HepG2 (cell line): ENCODE measurements around the gene KAT6B. TPM values are rescaled to one million over a fixed set of nuclear protein-coding genes. Genes with fewer than 3 reads are reported as not detected.

Experiments
- AKAP8 ChIP-seq: sonication (generic); formaldehyde crosslinking; IDR thresholded peaks from 2 replicates; pipeline ENCODE4 v1.5.1; 2020; ENCODE audit warnings: mild to moderate bottlenecking, missing genetic modification reagents
- CREM ChIP-seq, 2 experiments: sonication (generic) in 1 of 2; formaldehyde crosslinking in 1 of 2; IDR thresholded peaks; 2 replicates each; pipeline versions ENCODE4 v1.4.0 to v1.6.1; 2016 to 2020; ENCODE audit warnings: antibody characterized with exemption in 1 of 2, mild to moderate bottlenecking in 1 of 2, missing genetic modification reagents in 1 of 2
- ETV5 ChIP-seq: IDR thresholded peaks from 2 replicates; pipeline ENCODE4 v1.6.1; 2018; ENCODE audit warnings: missing biosample characterization, missing genetic modification reagents, inconsistent platforms, borderline replicate concordance
- GABPA ChIP-seq, 2 experiments: IDR thresholded peaks; 2 replicates each; pipeline ENCODE4 v1.6.1; 2011 to 2016; ENCODE audit warnings: low read depth in 2 of 2, low read length in 1 of 2, missing biosample characterization in 1 of 2, missing genetic modification characterization in 1 of 2
- GFI1 ChIP-seq: sonication (generic); formaldehyde crosslinking; IDR thresholded peaks from 2 replicates; pipeline ENCODE4 v1.5.0; 2020; ENCODE audit warnings: missing genetic modification reagents, mild to moderate bottlenecking, borderline replicate concordance
- HDAC1 ChIP-seq: sonication (generic); formaldehyde crosslinking; IDR thresholded peaks from 2 replicates; pipeline ENCODE4 v1.5.1; 2020; ENCODE audit warnings: mild to moderate bottlenecking, missing genetic modification reagents
- HNF4G ChIP-seq, 2 experiments: sonication (generic) in 1 of 2; formaldehyde crosslinking in 1 of 2; IDR thresholded peaks; 2 replicates each; pipeline versions ENCODE4 v1.4.0 to v1.6.1; 2011 to 2020; ENCODE audit warnings: borderline replicate concordance in 2 of 2, low read depth in 2 of 2, mild to moderate bottlenecking in 2 of 2, low read length in 1 of 2, missing genetic modification reagents in 1 of 2, moderate library complexity in 1 of 2
- KDM1A ChIP-seq: IDR thresholded peaks from 2 replicates; pipeline ENCODE4 v1.6.1; 2016; ENCODE audit warnings: missing compliant biosample characterization
- KLF16 ChIP-seq, 2 experiments: sonication (generic) in 1 of 2; formaldehyde crosslinking in 1 of 2; IDR thresholded peaks; 2 replicates each; pipeline versions ENCODE4 v1.6.1 to v1.8.0; 2016 to 2023; ENCODE audit warnings: missing genetic modification reagents in 2 of 2, missing compliant biosample characterization in 1 of 2
- NFIC ChIP-seq: IDR thresholded peaks from 2 replicates; pipeline ENCODE4 v1.6.1; 2012; ENCODE audit warnings: mild to moderate bottlenecking, low read length, inconsistent platforms
- SALL2 ChIP-seq: sonication (generic); formaldehyde crosslinking; IDR thresholded peaks from 2 replicates; pipeline ENCODE4 v1.8.1; 2023; ENCODE audit warnings: mild to moderate bottlenecking, missing genetic modification reagents, inconsistent platforms
- SKI ChIP-seq: fragments of 450-650 bp; IDR thresholded peaks from one replicate; pipeline ENCODE4 v1.6.1; 2018; ENCODE audit warnings: mild to moderate bottlenecking; ENCODE audit not compliant: partially characterized antibody
- TAF1 ChIP-seq: sonication (generic); formaldehyde crosslinking; IDR thresholded peaks from 2 replicates; pipeline ENCODE4 v1.4.0; 2020; ENCODE audit warnings: missing genetic modification reagents
- ZFP90 ChIP-seq: sonication (generic); formaldehyde crosslinking; IDR thresholded peaks from 2 replicates; pipeline ENCODE4 v1.8.0; 2022; ENCODE audit warnings: missing genetic modification reagents, mild to moderate bottlenecking, inconsistent platforms, borderline replicate concordance
- ZNF558 ChIP-seq: sonication (generic); formaldehyde crosslinking; IDR thresholded peaks from 2 replicates; pipeline ENCODE4 v1.9.0; 2022; ENCODE audit warnings: mild to moderate bottlenecking, missing genetic modification reagents, borderline replicate concordance
- ZNF841 ChIP-seq: sonication (generic); formaldehyde crosslinking; IDR thresholded peaks from 2 replicates; pipeline ENCODE4 v1.8.1; 2023; ENCODE audit warnings: missing genetic modification reagents, borderline replicate concordance
- polyA plus RNA-seq, 8 experiments: library from polyadenylated mRNA; depleted of rRNA in 3 of 8; stranded (reverse) in 7 of 8; unstranded in 1 of 8; fragments of >200 nt; fragmentation: Illumina TruSeq in 4 of 8; extraction: Trizol in 4 of 8; gene quantifications; 2 replicates each; pipeline versions ENCODE4 v1.2.1 to v1.2.3, GENCODE V29; 2011 to 2016; ENCODE audit warnings: low read depth in 4 of 8, missing spikeins in 1 of 8, mixed read lengths in 1 of 8; ENCODE audit not compliant: insufficient read depth in 1 of 8
- total RNA-seq, 5 experiments: library from RNA; depleted of rRNA; stranded (reverse); fragments of >200 nt; fragmentation: Illumina TruSeq; extraction: Trizol; gene quantifications; 2 replicates each; pipeline ENCODE4 v1.2.3, GENCODE V29; 2016; ENCODE audit warnings: low read depth in 1 of 5
- TF ChIP-seq, protein P1 (sequence below): sonication (generic); formaldehyde crosslinking; IDR thresholded peaks from 2 replicates; pipeline ENCODE4 v1.5.0; 2020; ENCODE audit warnings: mild to moderate bottlenecking, missing genetic modification reagents
- TF ChIP-seq, protein P2 (sequence below): sonication (generic); formaldehyde crosslinking; IDR thresholded peaks from 2 replicates; pipeline ENCODE4 v1.9.0; 2022; ENCODE audit warnings: low read depth, missing genetic modification reagents
- TF ChIP-seq, protein P3 (sequence below): sonication (generic); formaldehyde crosslinking; IDR thresholded peaks from 2 replicates; pipeline ENCODE4 v1.5.0; 2020; ENCODE audit warnings: mild to moderate bottlenecking, missing genetic modification reagents
- TF ChIP-seq, protein P4 (sequence below): sonication (generic); formaldehyde crosslinking; IDR thresholded peaks from 2 replicates; pipeline ENCODE4 v1.8.1; 2022; ENCODE audit warnings: mild to moderate bottlenecking, missing genetic modification reagents

The KAT6B gene
- total and polyA plus RNA-seq, 2 of the 13 experiments (the other 11 are each of a cell fraction or from before 2014, with no cell fraction given) = 3.0 to 9.5 TPM

DNA sequence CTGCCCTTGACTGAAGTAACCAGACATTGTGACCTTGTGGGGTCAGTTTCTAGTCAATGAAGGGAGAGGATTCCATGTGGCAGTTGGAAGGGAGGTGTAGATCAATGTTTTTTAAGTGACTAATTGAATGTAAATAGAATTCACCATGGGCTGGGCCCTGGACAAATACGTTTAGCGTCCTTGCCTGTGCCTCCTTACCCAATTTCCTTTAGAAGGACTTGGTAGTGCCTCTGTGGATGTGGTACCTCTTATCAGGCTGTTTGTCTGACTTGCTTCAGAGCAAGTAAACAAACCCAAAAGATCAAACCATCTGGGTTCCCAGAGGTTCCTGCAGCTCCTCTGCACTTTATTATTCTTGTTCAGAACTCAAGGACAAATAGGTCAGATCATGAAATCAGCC lies 4.3 kb upstream of the KAT6B start (continued):
- TF ChIP-seq KLF16 (CRISPR knock-in tag; IDR thresholded peaks at IDR 0.05) (peak in 1 of 2 experiments; percentile 59; a peak in 1 of 4 replicates), SALL2 (CRISPR knock-in tag) (no peak), HDAC1 (peak; percentile 54), ZNF558 (CRISPR knock-in tag) (0 out of 2 replicates have a peak, but pooled peaks have one; percentile 44), SKI (peak; percentile 65), HNF4G (IDR thresholded peaks at IDR 0.05; ENCODE audit: borderline replicate concordance, low read depth, low read length) (no peak), HNF4G (CRISPR knock-in tag; IDR thresholded peaks at IDR 0.05; ENCODE audit: borderline replicate concordance, low read depth) (no peak), AKAP8 (CRISPR knock-in tag) (no peak), CREM (IDR thresholded peaks at IDR 0.05) (peak; percentile 64; the same call in 1 of the 2 replicates), CREM (CRISPR knock-in tag; IDR thresholded peaks at IDR 0.05) (no peak), GFI1 (CRISPR knock-in tag) (peak; percentile 60; the same call in 1 of the 2 replicates), ETV5 (CRISPR knock-in tag) (peak; percentile 57; the same call in 1 of the 2 replicates), GABPA (IDR thresholded peaks at IDR 0.05; ENCODE audit: low read depth, low read length) (no peak), GABPA (CRISPR knock-in tag; IDR thresholded peaks at IDR 0.05; ENCODE audit: low read depth) (peak; percentile 17; the same call in 1 of the 2 replicates), TAF1 (no peak), NFIC (peak; percentile 70; the same call in 1 of the 2 replicates), KDM1A (CRISPR knock-in tag) (0 out of 2 replicates have a peak, but pooled peaks have one; percentile 37), ZFP90 (CRISPR knock-in tag) (no peak), ZNF841 (CRISPR knock-in tag) (no peak)
- TF ChIP-seq, protein P1, sequence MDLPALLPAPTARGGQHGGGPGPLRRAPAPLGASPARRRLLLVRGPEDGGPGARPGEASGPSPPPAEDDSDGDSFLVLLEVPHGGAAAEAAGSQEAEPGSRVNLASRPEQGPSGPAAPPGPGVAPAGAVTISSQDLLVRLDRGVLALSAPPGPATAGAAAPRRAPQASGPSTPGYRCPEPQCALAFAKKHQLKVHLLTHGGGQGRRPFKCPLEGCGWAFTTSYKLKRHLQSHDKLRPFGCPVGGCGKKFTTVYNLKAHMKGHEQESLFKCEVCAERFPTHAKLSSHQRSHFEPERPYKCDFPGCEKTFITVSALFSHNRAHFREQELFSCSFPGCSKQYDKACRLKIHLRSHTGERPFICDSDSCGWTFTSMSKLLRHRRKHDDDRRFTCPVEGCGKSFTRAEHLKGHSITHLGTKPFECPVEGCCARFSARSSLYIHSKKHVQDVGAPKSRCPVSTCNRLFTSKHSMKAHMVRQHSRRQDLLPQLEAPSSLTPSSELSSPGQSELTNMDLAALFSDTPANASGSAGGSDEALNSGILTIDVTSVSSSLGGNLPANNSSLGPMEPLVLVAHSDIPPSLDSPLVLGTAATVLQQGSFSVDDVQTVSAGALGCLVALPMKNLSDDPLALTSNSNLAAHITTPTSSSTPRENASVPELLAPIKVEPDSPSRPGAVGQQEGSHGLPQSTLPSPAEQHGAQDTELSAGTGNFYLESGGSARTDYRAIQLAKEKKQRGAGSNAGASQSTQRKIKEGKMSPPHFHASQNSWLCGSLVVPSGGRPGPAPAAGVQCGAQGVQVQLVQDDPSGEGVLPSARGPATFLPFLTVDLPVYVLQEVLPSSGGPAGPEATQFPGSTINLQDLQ (CRISPR knock-in tag) = peak; percentile 28; the same call in 1 of the 2 replicates
- TF ChIP-seq, protein P2, sequence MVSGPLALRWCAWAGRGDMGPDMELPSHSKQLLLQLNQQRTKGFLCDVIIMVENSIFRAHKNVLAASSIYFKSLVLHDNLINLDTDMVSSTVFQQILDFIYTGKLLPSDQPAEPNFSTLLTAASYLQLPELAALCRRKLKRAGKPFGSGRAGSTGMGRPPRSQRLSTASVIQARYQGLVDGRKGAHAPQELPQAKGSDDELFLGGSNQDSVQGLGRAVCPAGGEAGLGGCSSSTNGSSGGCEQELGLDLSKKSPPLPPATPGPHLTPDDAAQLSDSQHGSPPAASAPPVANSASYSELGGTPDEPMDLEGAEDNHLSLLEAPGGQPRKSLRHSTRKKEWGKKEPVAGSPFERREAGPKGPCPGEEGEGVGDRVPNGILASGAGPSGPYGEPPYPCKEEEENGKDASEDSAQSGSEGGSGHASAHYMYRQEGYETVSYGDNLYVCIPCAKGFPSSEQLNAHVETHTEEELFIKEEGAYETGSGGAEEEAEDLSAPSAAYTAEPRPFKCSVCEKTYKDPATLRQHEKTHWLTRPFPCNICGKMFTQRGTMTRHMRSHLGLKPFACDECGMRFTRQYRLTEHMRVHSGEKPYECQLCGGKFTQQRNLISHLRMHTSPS (CRISPR knock-in tag) = no peak
- TF ChIP-seq, protein P3, sequence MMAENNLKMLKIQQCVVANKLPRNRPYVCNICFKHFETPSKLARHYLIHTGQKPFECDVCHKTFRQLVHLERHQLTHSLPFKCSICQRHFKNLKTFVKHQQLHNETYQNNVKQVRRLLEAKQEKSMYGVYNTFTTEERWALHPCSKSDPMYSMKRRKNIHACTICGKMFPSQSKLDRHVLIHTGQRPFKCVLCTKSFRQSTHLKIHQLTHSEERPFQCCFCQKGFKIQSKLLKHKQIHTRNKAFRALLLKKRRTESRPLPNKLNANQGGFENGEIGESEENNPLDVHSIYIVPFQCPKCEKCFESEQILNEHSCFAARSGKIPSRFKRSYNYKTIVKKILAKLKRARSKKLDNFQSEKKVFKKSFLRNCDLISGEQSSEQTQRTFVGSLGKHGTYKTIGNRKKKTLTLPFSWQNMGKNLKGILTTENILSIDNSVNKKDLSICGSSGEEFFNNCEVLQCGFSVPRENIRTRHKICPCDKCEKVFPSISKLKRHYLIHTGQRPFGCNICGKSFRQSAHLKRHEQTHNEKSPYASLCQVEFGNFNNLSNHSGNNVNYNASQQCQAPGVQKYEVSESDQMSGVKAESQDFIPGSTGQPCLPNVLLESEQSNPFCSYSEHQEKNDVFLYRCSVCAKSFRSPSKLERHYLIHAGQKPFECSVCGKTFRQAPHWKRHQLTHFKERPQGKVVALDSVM (CRISPR knock-in tag) = no peak
- TF ChIP-seq, protein P4, sequence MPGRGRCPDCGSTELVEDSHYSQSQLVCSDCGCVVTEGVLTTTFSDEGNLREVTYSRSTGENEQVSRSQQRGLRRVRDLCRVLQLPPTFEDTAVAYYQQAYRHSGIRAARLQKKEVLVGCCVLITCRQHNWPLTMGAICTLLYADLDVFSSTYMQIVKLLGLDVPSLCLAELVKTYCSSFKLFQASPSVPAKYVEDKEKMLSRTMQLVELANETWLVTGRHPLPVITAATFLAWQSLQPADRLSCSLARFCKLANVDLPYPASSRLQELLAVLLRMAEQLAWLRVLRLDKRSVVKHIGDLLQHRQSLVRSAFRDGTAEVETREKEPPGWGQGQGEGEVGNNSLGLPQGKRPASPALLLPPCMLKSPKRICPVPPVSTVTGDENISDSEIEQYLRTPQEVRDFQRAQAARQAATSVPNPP (CRISPR knock-in tag) = 0 out of 2 replicates have a peak, but pooled peaks have one; percentile 42
